NCI-H1694 treated with DMSO at 0.1 percent for 48 hours (cell line): ENCODE results near the gene ZNF273.
A peak's percentile ranks its signal among the peaks of the same experiment; 100 is the strongest.
"Not testable (repeated sequence)": the region's sequence is repeated elsewhere in the genome, so short reads cannot be mapped to it uniquely, and the experiment has no call there.

Experiments
- DNase-seq: peaks from one replicate; lab custom pipeline; 2025; lab: John Stamatoyannopoulos, UW

ZNF273 gene

DNA sequence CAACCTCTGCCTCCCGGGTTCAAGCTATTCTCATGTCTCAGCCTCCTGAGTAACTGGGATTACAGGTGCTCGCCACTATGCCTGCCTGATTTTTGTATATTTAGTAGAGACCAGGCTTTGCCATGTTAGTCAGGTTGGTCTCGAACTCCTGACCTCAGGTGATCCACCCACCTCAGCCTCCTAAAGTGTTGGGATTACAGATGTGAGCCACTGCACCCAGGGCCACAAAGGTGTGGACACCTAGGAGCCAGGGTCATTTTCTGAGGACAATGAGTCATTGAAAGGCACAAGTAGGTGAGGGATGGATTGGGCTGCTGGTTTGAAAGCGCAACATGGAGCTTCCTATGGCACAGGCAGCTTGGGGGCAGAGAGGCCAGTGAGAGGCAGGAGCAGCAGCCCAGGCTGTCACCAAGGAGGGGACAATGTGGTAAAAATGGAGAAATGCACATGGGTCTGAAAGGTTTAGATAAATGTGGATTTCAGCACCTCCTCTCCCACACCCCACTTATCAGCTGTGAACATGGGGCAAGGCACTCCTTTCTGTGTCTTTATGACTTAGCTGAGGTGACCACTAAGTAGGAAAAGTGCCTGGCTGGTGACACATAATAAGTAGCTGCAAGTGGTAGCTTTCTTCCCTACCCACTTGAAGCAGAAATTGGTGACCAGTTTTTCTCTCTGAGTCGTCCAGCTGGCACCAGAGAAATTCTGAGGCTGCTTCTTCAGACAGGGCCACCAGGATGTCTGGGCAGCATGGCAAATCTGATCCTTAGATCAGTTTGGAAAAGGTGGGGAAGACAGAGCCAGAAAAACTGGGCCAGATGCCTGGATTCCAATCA is 41.8 kb downstream of the ZNF273 start:
- DNase-seq, result not testable (repeated sequence)

- DNase-seq, result no peak
Measured at GRCh38 chr7:64945503-64946175, 42.6 kb downstream of the ZNF273 start.

DNA sequence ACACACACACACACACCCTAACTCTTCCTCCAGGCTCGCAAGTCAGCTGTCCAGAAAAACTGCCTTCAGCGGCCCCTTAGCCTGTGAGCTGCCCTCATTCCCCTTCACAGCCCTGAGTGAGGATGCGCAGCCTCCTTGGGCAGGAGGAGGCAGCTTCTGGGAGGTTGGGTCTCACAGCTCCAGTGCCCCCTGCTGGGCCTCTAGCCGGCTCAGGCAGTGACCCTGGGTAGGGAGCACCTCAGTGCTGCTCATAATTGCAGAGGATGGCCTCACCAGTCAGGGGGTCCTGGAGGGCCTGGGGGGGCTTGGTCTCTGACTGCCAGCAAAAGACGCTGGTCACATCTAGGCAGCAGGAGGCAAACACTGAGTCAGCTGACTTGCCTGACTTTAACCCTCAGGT is 43.7 kb downstream of the ZNF273 start:
- DNase-seq, result no peak

DNA sequence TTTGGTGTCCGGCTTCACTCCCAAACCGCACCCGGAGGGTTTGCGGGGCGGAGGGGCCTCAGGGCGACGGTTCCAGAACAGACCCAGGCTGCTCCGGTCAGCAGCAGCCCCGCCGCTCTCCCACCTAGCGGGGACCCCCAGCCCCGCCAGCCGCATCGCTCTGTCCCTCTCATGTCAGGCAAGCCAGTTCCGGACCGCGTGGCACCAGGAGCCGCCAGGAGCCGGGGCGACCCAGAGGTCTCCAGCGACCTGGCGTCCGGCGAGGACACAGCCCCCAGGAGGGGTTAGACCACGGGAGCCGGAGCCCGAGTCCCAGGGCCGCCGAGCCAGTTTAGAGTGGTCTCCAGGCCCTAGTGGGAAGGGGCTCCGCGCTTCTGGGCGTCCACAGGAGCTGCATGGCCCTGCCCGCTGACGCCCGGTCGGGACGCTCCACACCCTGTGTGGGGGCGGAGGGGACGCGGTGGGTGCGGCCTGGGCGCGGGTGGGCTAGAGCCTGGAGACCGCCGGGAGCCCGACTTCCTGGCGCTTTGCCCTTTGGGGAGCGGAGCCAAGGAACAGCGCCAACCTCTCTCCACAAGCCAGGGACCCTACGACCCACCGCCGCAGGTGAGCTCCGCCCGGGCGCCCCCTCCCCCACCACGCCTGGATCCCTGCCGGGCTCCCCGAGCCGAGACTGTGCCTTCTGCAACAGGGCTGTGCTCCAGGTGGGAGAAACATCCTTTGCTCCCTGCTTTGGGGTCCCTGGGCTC is 44.4 kb downstream of the ZNF273 start:
- DNase-seq, result no peak

DNA sequence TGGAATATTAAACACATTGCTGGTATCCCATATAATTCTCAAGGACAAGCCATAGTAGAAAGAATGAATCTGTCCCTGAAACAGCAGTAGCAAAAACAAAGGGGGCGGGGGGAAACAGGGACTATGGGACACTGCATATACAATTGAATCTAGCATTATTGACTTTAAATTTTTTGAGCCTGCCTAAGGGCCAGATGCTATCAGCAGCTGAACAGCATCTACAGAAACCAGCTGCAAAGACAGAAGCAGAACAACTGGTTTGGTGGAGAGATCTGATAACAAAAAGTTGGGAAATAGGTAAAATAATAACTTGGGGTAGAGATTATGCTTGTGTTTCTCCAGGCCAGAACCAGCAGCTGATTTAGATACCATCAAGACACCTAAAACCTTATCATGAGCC is 45.7 kb downstream of the ZNF273 start:
- DNase-seq, result not testable (repeated sequence)

DNA sequence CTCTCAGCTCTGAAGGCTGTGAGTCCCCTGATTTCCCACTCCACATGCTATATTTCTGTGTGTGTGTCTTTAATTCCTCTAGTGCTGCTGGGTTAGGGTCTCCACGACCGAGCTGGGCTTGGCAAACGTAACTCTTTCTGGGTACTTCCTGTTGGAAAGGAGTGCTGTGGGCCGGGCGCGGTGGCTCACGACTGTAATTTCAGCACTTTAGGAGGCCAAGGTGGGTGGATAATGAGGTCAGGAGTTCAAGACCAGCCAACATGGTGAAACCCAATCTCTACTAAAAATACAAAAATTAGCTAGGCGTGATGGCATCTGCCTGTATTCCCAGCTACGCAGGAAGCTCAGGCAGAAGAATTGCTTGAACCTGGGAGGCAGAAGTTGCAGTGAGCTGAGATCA is 47.6 kb downstream of the ZNF273 start:
- not testable (repeated sequence) for DNase-seq

DNA sequence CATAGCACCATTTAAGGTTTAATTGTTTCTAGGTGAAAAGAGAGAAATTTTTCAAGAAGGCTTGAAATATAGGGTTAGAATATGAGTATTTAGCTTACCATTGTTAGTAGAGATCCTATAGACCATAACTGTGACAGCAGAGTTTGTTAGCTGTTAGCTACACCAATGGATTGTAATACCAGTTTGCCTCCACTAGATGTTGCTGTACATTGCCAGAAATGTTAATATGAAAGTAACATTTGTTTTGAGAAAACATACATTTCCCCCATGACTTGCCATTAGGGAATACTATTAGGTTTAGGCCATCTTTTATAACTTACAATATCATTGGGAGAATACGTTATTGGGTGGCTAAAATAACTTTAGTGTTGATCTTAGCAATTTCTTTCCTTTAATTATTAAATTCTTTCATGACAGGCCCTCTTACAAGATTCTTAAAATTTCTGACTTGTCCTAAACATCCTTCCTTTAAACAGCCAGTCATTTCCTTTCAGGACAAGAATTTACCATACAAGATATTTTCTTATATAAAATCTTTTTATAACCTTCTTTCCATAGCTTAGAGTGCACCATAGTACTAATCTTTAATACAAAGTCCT is 48.3 kb downstream of the ZNF273 start:
- peak; percentile 73 for DNase-seq

DNA sequence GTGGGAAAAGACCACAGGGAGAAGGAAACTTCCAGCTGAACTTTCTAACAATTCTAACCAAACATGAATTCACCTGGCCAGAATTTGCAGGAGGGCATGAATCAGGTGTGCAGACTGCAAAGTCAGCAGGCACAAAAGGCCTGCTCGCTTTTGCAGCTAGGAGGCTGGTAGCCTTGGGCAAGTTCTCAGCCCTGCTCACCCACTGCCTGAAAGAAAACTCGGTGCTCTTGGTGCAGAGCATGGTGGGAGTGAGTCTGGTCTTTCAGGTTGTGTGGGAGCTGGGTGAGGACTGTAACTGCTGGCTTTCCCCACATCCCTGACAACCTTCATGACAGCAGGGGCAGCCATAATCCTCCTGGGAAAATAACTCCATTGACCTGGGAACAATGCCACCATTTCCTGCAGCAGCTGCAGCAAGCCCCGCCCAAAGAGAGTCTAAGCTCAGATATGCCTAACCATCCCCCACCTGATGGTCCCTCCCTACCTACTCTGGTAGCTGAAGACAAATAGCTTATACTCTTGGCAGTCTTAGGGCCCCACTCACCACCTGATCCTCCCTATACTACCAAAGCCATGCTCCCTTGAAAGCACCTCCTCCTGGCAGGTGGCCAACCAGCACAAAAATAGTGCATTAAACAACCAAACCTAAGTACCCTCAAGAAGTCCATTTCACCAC is 56.1 kb downstream of the ZNF273 start:
- DNase-seq, result no peak

- DNase-seq, result no peak
Measured at GRCh38 chr7:64965594-64965993, 62.5 kb downstream of the ZNF273 start.

GRCh38 chr7:64978497-64979203 is 75.6 kb downstream of the ZNF273 start:
- no peak for DNase-seq
